ENCODE results near the gene RPS6KA5. TPM values are rescaled to one million over a fixed set of nuclear protein-coding genes. Genes with fewer than 3 reads are reported as not detected.
"Not testable (repeated sequence)": the region's sequence is repeated elsewhere in the genome, so short reads cannot be mapped to it uniquely, and the experiment has no call there.

The RPS6KA5 gene
- total RNA-seq, 1 experiment from 2014 or later = 2.2 TPM

GRCh38 chr14:90828642-90829487 is 231.6 kb downstream of the RPS6KA5 start:
- Mint-ChIP-seq H3K4me1 (ENCODE audit: insufficient read depth, unreplicated experiment) (no peaks in the 10 kb centered on the region), H3K36me3 (ENCODE audit: insufficient read depth, unreplicated experiment) (peaks cover 6% of the 10 kb centered on the region), H3K4me3 (ENCODE audit: unreplicated experiment) (peak overlapping the region; percentile 68), H3K27me3 (ENCODE audit: insufficient read depth, unreplicated experiment) (no peaks in the 10 kb centered on the region), H3K27ac (ENCODE audit: low read depth, unreplicated experiment) (no peak overlapping the region), H3K9me3 (ENCODE audit: unreplicated experiment) (peaks cover 4% of the 10 kb centered on the region)
- BruUV-seq (replicated peaks) = TSS peak; percentile 79
- POLR2A ChIA-PET = no interaction called here
- CTCF ChIA-PET = no interaction called here
- DNase-seq (ENCODE audit: unreplicated experiment) = no peak
- TF ChIP-seq CTCF (IDR thresholded peaks at IDR 0.05; ENCODE audit: unreplicated experiment) = no peak
- intact Hi-C loops (cut with micrococcal nuclease) = no loop called here

- peak overlapping the region; percentile 68 for H3K4me3 Mint-ChIP-seq (ENCODE audit: unreplicated experiment)
- intact Hi-C loops (cut with micrococcal nuclease) = no loop called here
- ChIA-PET CTCF (no interaction called here), POLR2A (interaction anchor here (1.1 kb wide), 1 partner anchor 33 kb away, joined by 3 read pairs; no protein-coding TSS in a partner anchor)
- no peaks in the 10 kb centered on the region for H3K27me3 Mint-ChIP-seq (ENCODE audit: insufficient read depth, unreplicated experiment)
- no peak overlapping the region for H3K27ac Mint-ChIP-seq (ENCODE audit: low read depth, unreplicated experiment)
- peaks cover 6% of the 10 kb centered on the region for H3K36me3 Mint-ChIP-seq (ENCODE audit: insufficient read depth, unreplicated experiment)
- H3K4me1 Mint-ChIP-seq (ENCODE audit: insufficient read depth, unreplicated experiment) = no peaks in the 10 kb centered on the region
- no TSS peak for BruUV-seq (replicated peaks)
- TF ChIP-seq CTCF (IDR thresholded peaks at IDR 0.05; ENCODE audit: unreplicated experiment) = no peak
- DNase-seq (ENCODE audit: unreplicated experiment) = no peak
- peaks cover 8% of the 10 kb centered on the region for H3K9me3 Mint-ChIP-seq (ENCODE audit: unreplicated experiment)
Observed at GRCh38 chr14:90827919-90828610, 232.4 kb downstream of the RPS6KA5 start.

- H3K27me3 Mint-ChIP-seq (ENCODE audit: insufficient read depth, unreplicated experiment); BruUV-seq (replicated peaks); DNase-seq (ENCODE audit: unreplicated experiment); H3K9me3 Mint-ChIP-seq (ENCODE audit: unreplicated experiment); H3K4me3 Mint-ChIP-seq (ENCODE audit: unreplicated experiment); H3K27ac Mint-ChIP-seq (ENCODE audit: low read depth, unreplicated experiment); POLR2A ChIA-PET; H3K36me3 Mint-ChIP-seq (ENCODE audit: insufficient read depth, unreplicated experiment); H3K4me1 Mint-ChIP-seq (ENCODE audit: insufficient read depth, unreplicated experiment); intact Hi-C loops (cut with micrococcal nuclease): not testable (repeated sequence)
- CTCF ChIA-PET = interaction anchor here (0.7 kb wide), 1 partner anchor 12 kb away, joined by 5 read pairs; no protein-coding TSS in a partner anchor
Observed at GRCh38 chr14:90823542-90823941, 236.9 kb downstream of the RPS6KA5 start.

- Mint-ChIP-seq H3K27me3 (ENCODE audit: insufficient read depth, unreplicated experiment) (no peaks in the 10 kb centered on the region), H3K9me3 (ENCODE audit: unreplicated experiment) (peaks cover 8% of the 10 kb centered on the region)
- DNase-seq (ENCODE audit: unreplicated experiment) = peak; percentile 77
Observed at GRCh38 chr14:90820958-90821357, 239.5 kb downstream of the RPS6KA5 start.

More at GRCh38 chr14:90820958-90821357, 239.5 kb downstream of the RPS6KA5 start:
- no TSS peak for BruUV-seq (replicated peaks)
- ChIA-PET CTCF (interaction anchor here (0.6 to 2.9 kb wide), 4 partner anchors 58 to 540 kb away, joined by 3 to 8 read pairs (median 4); no protein-coding TSS in a partner anchor), POLR2A (interaction anchor here (0.7 to 1.5 kb wide), 4 partner anchors 10 to 1002 kb away, joined by 3 to 5 read pairs (median 3); no protein-coding TSS in a partner anchor)
- Mint-ChIP-seq H3K4me1 (ENCODE audit: insufficient read depth, unreplicated experiment) (peaks cover 6% of the 10 kb centered on the region), H3K4me3 (ENCODE audit: unreplicated experiment) (no peak overlapping the region), H3K27ac (ENCODE audit: low read depth, unreplicated experiment) (peak overlapping the region; percentile 37), H3K36me3 (ENCODE audit: insufficient read depth, unreplicated experiment) (peaks cover 6% of the 10 kb centered on the region)
- intact Hi-C loops (cut with micrococcal nuclease) = no loop called here
- TF ChIP-seq CTCF (IDR thresholded peaks at IDR 0.05; ENCODE audit: unreplicated experiment) = no peak

Measured in MCF 10A (cell line).